Neural progenitor cell (in vitro differentiated cells): ENCODE results near the gene COL7A1. TPM values are rescaled to one million over a fixed set of nuclear protein-coding genes. Genes with fewer than 3 reads are reported as not detected.

ENCODE experiments used
- DNase-seq: peaks from one replicate; pipeline ENCODE4 v3.0.0-alpha.2; 2016; ENCODE audit warnings: low spot score
- H2AFZ ChIP-seq: fragments of 200-600 bp; sonication (generic); replicated peaks from 2 replicates; pipeline ENCODE4 v1.6.1; 2016; ENCODE audit warnings: antibody characterized with exemption
- H3F3A ChIP-seq: fragments of 200-600 bp; sonication (generic); 2 replicates; pipeline ENCODE4 v1.6.1; 2016; ENCODE audit warnings: antibody characterized with exemption, low read depth
- H3K27ac ChIP-seq: fragments of 200-600 bp; sonication (generic); 2 replicates; pipeline ENCODE4 v1.5.1; 2016; ENCODE audit warnings: mild to moderate bottlenecking
- H3K27me3 ChIP-seq: fragments of 200-600 bp; sonication (generic); 2 replicates; pipeline ENCODE4 v1.6.1; 2016; ENCODE audit warnings: mild to moderate bottlenecking, moderate library complexity
- H3K36me3 ChIP-seq: fragments of 200-600 bp; sonication (generic); 2 replicates; pipeline ENCODE4 v1.5.1; 2016
- H3K4me1 ChIP-seq: fragments of 200-600 bp; sonication (generic); 2 replicates; pipeline ENCODE4 v1.6.1; 2016; ENCODE audit warnings: mixed run types
- H3K4me2 ChIP-seq: fragments of 200-600 bp; sonication (generic); 2 replicates; pipeline ENCODE4 v1.6.1; 2016
- H3K4me3 ChIP-seq: fragments of 200-600 bp; sonication (generic); 2 replicates; pipeline ENCODE4 v1.5.1; 2016
- H3K79me2 ChIP-seq: fragments of 200-600 bp; sonication (generic); 2 replicates; pipeline ENCODE4 v1.6.1; 2016; ENCODE audit warnings: low read depth
- H3K9ac ChIP-seq: fragments of 200-600 bp; sonication (generic); 2 replicates; pipeline ENCODE4 v1.6.1; 2016
- H3K9me3 ChIP-seq: fragments of 200-600 bp; sonication (generic); 2 replicates; pipeline ENCODE4 v1.5.1; 2016; ENCODE audit warnings: low read depth
- H4K20me1 ChIP-seq: fragments of 200-600 bp; sonication (generic); 2 replicates; pipeline ENCODE4 v1.6.1; 2016; ENCODE audit warnings: low read depth
- H3K27ac Mint-ChIP-seq: 3 replicates; pipeline ENCODE4 v1.8.0; 2021; ENCODE audit warnings: mixed read lengths
- H3K27me3 Mint-ChIP-seq: 2 replicates; pipeline ENCODE4 v1.8.0; 2022; ENCODE audit warnings: low read depth, mild to moderate bottlenecking, inconsistent platforms, moderate library complexity, mixed read lengths; ENCODE audit not compliant: insufficient read depth
- H3K36me3 Mint-ChIP-seq: 3 replicates; pipeline ENCODE4 v1.8.0; 2021; ENCODE audit warnings: mixed read lengths
- H3K4me1 Mint-ChIP-seq: 3 replicates; pipeline ENCODE4 v1.8.0; 2021; ENCODE audit warnings: mixed read lengths
- H3K4me3 Mint-ChIP-seq: 3 replicates; pipeline ENCODE4 v1.8.0; 2021; ENCODE audit warnings: mild to moderate bottlenecking, moderate library complexity, mixed read lengths
- H3K9me3 Mint-ChIP-seq: 3 replicates; pipeline ENCODE4 v1.8.0; 2020; ENCODE audit warnings: mixed read lengths
- CTCF ChIP-seq: fragments of 200-600 bp; sonication (generic); IDR thresholded peaks from 2 replicates; pipeline ENCODE4 v1.5.1; 2017; ENCODE audit warnings: antibody characterized with exemption, mild to moderate bottlenecking
- EZH2 ChIP-seq: fragments of 200-600 bp; sonication (generic); IDR thresholded peaks from 2 replicates; pipeline ENCODE4 v1.6.1; 2017; ENCODE audit warnings: antibody characterized with exemption, mild to moderate bottlenecking, moderate library complexity
- EZH2phosphoT487 ChIP-seq: fragments of 200-600 bp; sonication (generic); IDR thresholded peaks from 2 replicates; pipeline ENCODE4 v1.6.1; 2017; ENCODE audit warnings: antibody characterized with exemption
- total RNA-seq: library from RNA; depleted of rRNA; stranded (reverse); fragments of >200 nt; gene quantifications from 2 replicates; pipeline ENCODE4 v1.2.3, GENCODE V29; 2015; ENCODE audit warnings: low replicate concordance

Gene COL7A1
- total RNA-seq, 1 donor from 2014 or later, result 3.0 TPM

GRCh38 chr3:48587686-48588085, 7.4 kb downstream of the COL7A1 start:
- H3K36me3 Mint-ChIP-seq, result no peaks in the 10 kb centered on the region
- Histone ChIP-seq H3K4me3 (no peak overlapping the region), H3K4me1 (no peaks in the 10 kb centered on the region), H3K27me3 (no peaks in the 10 kb centered on the region), H3F3A (no peaks in the 10 kb centered on the region), H3K9me3 (no peaks in the 10 kb centered on the region), H4K20me1 (no peaks in the 10 kb centered on the region), H3K27ac (no peak overlapping the region), H2AFZ (no peak overlapping the region), H3K36me3 (no peaks in the 10 kb centered on the region), H3K9ac (no peak overlapping the region), H3K4me2 (no peak overlapping the region), H3K79me2 (no peaks in the 10 kb centered on the region)
- H3K9me3 Mint-ChIP-seq, result no peaks in the 10 kb centered on the region
- H3K27ac Mint-ChIP-seq, result no peak overlapping the region
- H3K4me1 Mint-ChIP-seq, result peaks cover under 1% of the 10 kb centered on the region
- no peak overlapping the region for H3K4me3 Mint-ChIP-seq
- H3K27me3 Mint-ChIP-seq, result peaks cover 5% of the 10 kb centered on the region
- DNase-seq, result no peak
- TF ChIP-seq EZH2 (no peak), EZH2phosphoT487 (no peak), CTCF (no peak)

- H3K9me3 ChIP-seq, result no peaks in the 10 kb centered on the region
- H3K36me3 ChIP-seq, result no peaks in the 10 kb centered on the region
- no peaks in the 10 kb centered on the region for H3F3A ChIP-seq
- no peak for DNase-seq
- H3K4me1 ChIP-seq, result no peaks in the 10 kb centered on the region
- no peaks in the 10 kb centered on the region for H4K20me1 ChIP-seq
- H3K9me3 Mint-ChIP-seq, result no peaks in the 10 kb centered on the region
- no peak overlapping the region for H3K4me3 ChIP-seq
- H3K27me3 ChIP-seq, result no peaks in the 10 kb centered on the region
- no peak overlapping the region for H3K9ac ChIP-seq
- no peaks in the 10 kb centered on the region for H3K79me2 ChIP-seq
- H3K27ac ChIP-seq, result no peak overlapping the region
- TF ChIP-seq EZH2 (no peak), CTCF (no peak), EZH2phosphoT487 (no peak)
- no peak overlapping the region for H3K4me2 ChIP-seq
- peaks cover 9% of the 10 kb centered on the region for H3K4me1 Mint-ChIP-seq
- H2AFZ ChIP-seq, result no peak overlapping the region
- peaks cover 2% of the 10 kb centered on the region for H3K27me3 Mint-ChIP-seq
- H3K4me3 Mint-ChIP-seq, result no peak overlapping the region
- H3K36me3 Mint-ChIP-seq, result peaks cover 3% of the 10 kb centered on the region
- no peak overlapping the region for H3K27ac Mint-ChIP-seq
Observed at GRCh38 chr3:48585411-48585810, 9.7 kb downstream of the COL7A1 start.

- Histone ChIP-seq H3K9ac (no peak overlapping the region), H3K4me3 (no peak overlapping the region), H3K36me3 (no peaks in the 10 kb centered on the region), H3F3A (no peaks in the 10 kb centered on the region), H3K4me1 (no peaks in the 10 kb centered on the region), H3K4me2 (no peak overlapping the region), H3K27ac (no peak overlapping the region), H2AFZ (no peak overlapping the region), H4K20me1 (no peaks in the 10 kb centered on the region), H3K79me2 (no peaks in the 10 kb centered on the region), H3K27me3 (no peaks in the 10 kb centered on the region), H3K9me3 (no peaks in the 10 kb centered on the region)
- no peak overlapping the region for H3K4me3 Mint-ChIP-seq
- no peaks in the 10 kb centered on the region for H3K9me3 Mint-ChIP-seq
- H3K27ac Mint-ChIP-seq, result no peak overlapping the region
- no peak for DNase-seq
- TF ChIP-seq EZH2 (no peak), CTCF (no peak), EZH2phosphoT487 (no peak)
- peaks cover 9% of the 10 kb centered on the region for H3K4me1 Mint-ChIP-seq
- peaks cover 6% of the 10 kb centered on the region for H3K36me3 Mint-ChIP-seq
- no peaks in the 10 kb centered on the region for H3K27me3 Mint-ChIP-seq
Observed at GRCh38 chr3:48584836-48585235, 10.3 kb downstream of the COL7A1 start.
